DND-41 (cell line): ENCODE measurements around the gene DUSP12.

Experiments used
- EZH2 ChIP-seq: IDR thresholded peaks from 3 replicates; pipeline ENCODE4 v1.6.1; 2012; ENCODE audit warnings: borderline replicate concordance, low read depth, mild to moderate bottlenecking, moderate library complexity, low read length, inconsistent platforms; ENCODE audit not compliant: severe bottlenecking
- TF ChIP-seq, protein P1 (sequence below): IDR thresholded peaks from 2 replicates; pipeline ENCODE4 v1.5.1; 2012; ENCODE audit warnings: borderline replicate concordance, low read length, moderate library complexity, mild to moderate bottlenecking; ENCODE audit not compliant: poor library complexity, severe bottlenecking; ENCODE audit errors: extremely low read depth

DNA sequence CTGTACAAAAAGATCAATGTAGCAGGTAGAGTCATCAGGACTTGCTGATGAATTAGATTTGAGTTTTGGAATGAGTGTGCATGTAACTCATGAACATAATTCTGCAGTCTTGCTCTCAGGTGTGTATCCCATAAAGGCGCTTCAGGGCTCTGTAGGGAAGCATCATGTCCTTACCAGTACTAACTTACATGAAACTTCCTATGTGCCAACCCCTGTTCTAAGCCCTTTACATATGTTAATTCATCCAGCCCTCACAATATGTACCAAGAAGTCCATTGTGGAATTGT is 30.3 kb upstream of the DUSP12 start:
- TF ChIP-seq, protein P1, sequence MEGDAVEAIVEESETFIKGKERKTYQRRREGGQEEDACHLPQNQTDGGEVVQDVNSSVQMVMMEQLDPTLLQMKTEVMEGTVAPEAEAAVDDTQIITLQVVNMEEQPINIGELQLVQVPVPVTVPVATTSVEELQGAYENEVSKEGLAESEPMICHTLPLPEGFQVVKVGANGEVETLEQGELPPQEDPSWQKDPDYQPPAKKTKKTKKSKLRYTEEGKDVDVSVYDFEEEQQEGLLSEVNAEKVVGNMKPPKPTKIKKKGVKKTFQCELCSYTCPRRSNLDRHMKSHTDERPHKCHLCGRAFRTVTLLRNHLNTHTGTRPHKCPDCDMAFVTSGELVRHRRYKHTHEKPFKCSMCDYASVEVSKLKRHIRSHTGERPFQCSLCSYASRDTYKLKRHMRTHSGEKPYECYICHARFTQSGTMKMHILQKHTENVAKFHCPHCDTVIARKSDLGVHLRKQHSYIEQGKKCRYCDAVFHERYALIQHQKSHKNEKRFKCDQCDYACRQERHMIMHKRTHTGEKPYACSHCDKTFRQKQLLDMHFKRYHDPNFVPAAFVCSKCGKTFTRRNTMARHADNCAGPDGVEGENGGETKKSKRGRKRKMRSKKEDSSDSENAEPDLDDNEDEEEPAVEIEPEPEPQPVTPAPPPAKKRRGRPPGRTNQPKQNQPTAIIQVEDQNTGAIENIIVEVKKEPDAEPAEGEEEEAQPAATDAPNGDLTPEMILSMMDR, result no peak
- no peak for TF ChIP-seq EZH2
